GM12875 (cell line): ENCODE results near the gene ANO5.

ENCODE experiments used
- H3K4me3 ChIP-seq: one replicate; pipeline ENCODE4 v1.5.1; 2011; ENCODE audit warnings: low read depth, low read length, control low read depth
- TF ChIP-seq, protein P1 (sequence below): IDR thresholded peaks from 2 replicates; pipeline ENCODE4 v1.5.1; 2011; ENCODE audit warnings: low read depth, mild to moderate bottlenecking, control low read depth, inconsistent platforms, low read length, moderate library complexity, borderline replicate concordance; ENCODE audit not compliant: insufficient read depth

ANO5 gene

DNA sequence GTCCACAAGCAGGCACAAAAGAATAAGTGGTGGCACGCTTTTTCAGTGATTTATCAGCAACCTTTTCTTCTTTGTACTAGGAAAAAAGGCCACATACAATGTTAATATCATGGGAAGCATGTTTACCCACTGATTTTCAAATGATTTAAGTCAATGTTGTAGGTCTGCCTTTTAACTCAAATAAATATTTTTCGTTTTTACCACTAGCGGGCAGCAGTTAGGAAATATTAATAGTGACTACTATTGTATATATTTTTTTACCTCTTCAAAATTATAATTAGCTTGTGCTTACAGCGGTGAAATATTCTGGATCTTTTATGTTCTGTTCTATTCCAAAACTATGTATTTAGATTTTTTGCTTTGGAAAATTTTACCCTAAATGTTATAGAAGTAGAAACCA is 138.9 kb downstream of the ANO5 start:
- TF ChIP-seq, protein P1, sequence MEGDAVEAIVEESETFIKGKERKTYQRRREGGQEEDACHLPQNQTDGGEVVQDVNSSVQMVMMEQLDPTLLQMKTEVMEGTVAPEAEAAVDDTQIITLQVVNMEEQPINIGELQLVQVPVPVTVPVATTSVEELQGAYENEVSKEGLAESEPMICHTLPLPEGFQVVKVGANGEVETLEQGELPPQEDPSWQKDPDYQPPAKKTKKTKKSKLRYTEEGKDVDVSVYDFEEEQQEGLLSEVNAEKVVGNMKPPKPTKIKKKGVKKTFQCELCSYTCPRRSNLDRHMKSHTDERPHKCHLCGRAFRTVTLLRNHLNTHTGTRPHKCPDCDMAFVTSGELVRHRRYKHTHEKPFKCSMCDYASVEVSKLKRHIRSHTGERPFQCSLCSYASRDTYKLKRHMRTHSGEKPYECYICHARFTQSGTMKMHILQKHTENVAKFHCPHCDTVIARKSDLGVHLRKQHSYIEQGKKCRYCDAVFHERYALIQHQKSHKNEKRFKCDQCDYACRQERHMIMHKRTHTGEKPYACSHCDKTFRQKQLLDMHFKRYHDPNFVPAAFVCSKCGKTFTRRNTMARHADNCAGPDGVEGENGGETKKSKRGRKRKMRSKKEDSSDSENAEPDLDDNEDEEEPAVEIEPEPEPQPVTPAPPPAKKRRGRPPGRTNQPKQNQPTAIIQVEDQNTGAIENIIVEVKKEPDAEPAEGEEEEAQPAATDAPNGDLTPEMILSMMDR = no peak
- H3K4me3 ChIP-seq = no peak overlapping the region
